Transverse colon (tissue), 4 donors: Measurements from ENCODE around the gene NBAS. TPM values are rescaled to one million over a fixed set of nuclear protein-coding genes. Genes with fewer than 3 reads are reported as not detected.

Experiments
- DNase-seq: peaks from one replicate; pipeline ENCODE4 v3.0.0-alpha.2; 2019
- H3K27ac ChIP-seq, 4 donors: fragments of 200-600 bp; sonication (generic); 2 replicates each; pipeline ENCODE4 v1.5.1; 2016 to 2018; ENCODE audit warnings: inconsistent platforms in 4 of 4
- H3K27me3 ChIP-seq: fragments of 200-600 bp; sonication (generic); 2 replicates; pipeline ENCODE4 v1.5.1; 2017; ENCODE audit warnings: inconsistent platforms
- H3K36me3 ChIP-seq, 4 donors: fragments of 200-600 bp; sonication (generic); 2 replicates each; pipeline ENCODE4 v1.5.1; 2017 to 2019; ENCODE audit warnings: inconsistent platforms in 4 of 4
- H3K4me1 ChIP-seq, 4 donors: fragments of 200-600 bp; sonication (generic); 2 replicates each; pipeline ENCODE4 v1.5.1; 2017 to 2020; ENCODE audit warnings: inconsistent platforms in 4 of 4
- H3K4me3 ChIP-seq, 4 donors: fragments of 200-600 bp; sonication (generic); 1 replicate in 1 of 4; 2 replicates in 3 of 4; pipeline versions ENCODE4 v1.5.1 to v1.6.1; 2017 to 2019; ENCODE audit warnings: inconsistent platforms in 4 of 4
- H3K9me3 ChIP-seq, 2 donors: fragments of 200-600 bp; sonication (generic); 2 replicates each; pipeline ENCODE4 v1.5.1; 2017 to 2019; ENCODE audit warnings: inconsistent platforms in 2 of 2
- CTCF ChIP-seq, 5 experiments: fragments of 200-600 bp in 3 of 5; fragments of 450-650 bp in 2 of 5; sonication (generic) in 3 of 5; IDR thresholded peaks; 1 replicate in 2 of 5; 2 replicates in 3 of 5; pipeline ENCODE4 v1.5.1; 2016 to 2017; ENCODE audit warnings: antibody characterized with exemption in 5 of 5, inconsistent platforms in 3 of 5, mild to moderate bottlenecking in 2 of 5, moderate library complexity in 1 of 5
- EP300 ChIP-seq: sonication (generic); formaldehyde crosslinking; IDR thresholded peaks from one replicate; pipeline ENCODE4 v1.6.1; 2017; ENCODE audit warnings: antibody characterized with exemption, low read depth
- POLR2A ChIP-seq: fragments of 450-650 bp; IDR thresholded peaks from one replicate; pipeline ENCODE4 v1.6.1; 2016; ENCODE audit warnings: antibody characterized with exemption, mild to moderate bottlenecking, moderate library complexity
- POLR2AphosphoS5 ChIP-seq, 3 donors: sonication (generic); formaldehyde crosslinking; IDR thresholded peaks; one replicate each; pipeline ENCODE4 v1.6.1; 2016; ENCODE audit warnings: antibody characterized with exemption in 3 of 3
- WGBS, 2 donors: methylation state at CpG; one replicate each; pipeline ENCODE4 v1.1.5; 2018; ENCODE audit warnings: low coverage in 1 of 2; 5-methylcytosine and 5-hydroxymethylcytosine counted together
- in situ Hi-C, 4 donors: fragments of 200-750 bp; cut with MboI; loops; one replicate each; pipeline versions ENCODE4 v1.15.0 to v1.15.1; 2017; ENCODE audit warnings: low sequenced_read_pairs in 3 of 4, low pct_ligation_motif_present in 1 of 4, low pct_unique_long_range_greater_than_20kb in 1 of 4
- intact Hi-C: fragments of 100-400 bp; cut with DNase I; formaldehyde crosslinking; loops from one replicate; pipeline ENCODE4 v1.15.1; 2023; ENCODE audit warnings: low total_unique reads
- total RNA-seq, 4 donors: library from RNA; depleted of rRNA; stranded (reverse); fragments of >200 nt; gene quantifications; one replicate each; pipeline ENCODE4 v1.1.0, GENCODE V29; 2016

NBAS gene
- total RNA-seq, 4 donors from 2014 or later, result 30.6 to 43.2 (median 34.5) TPM

- intact Hi-C loops, result no loop called here
- in situ Hi-C loops, result no loop called here
- 94 to 100% methylated on average over 2 of the region's 2 CpGs for WGBS, 2 donors
- H3K9me3 ChIP-seq, result no peaks in the 10 kb centered on the region
- H3K4me1 ChIP-seq, result no peaks in the 10 kb centered on the region
- H3K36me3 ChIP-seq, result peaks cover 0 to 57% (median 12%) of the 10 kb centered on the region in 4 donors
- no peak overlapping the region for H3K4me3 ChIP-seq
- no peak overlapping the region for H3K27ac ChIP-seq
- no peak for TF ChIP-seq POLR2AphosphoS5 (IDR thresholded peaks at IDR 0.05)
- TF ChIP-seq EP300, result no peak
- no peak for TF ChIP-seq CTCF (IDR thresholded peaks at IDR 0.05)
- TF ChIP-seq POLR2A, result no peak
- no peaks in the 10 kb centered on the region for H3K27me3 ChIP-seq
- no peak for DNase-seq
Measured at GRCh38 chr2:15471606-15472005, 89.5 kb downstream of the NBAS start.

- Histone ChIP-seq H3K27me3 (no peaks in the 10 kb centered on the region), H3K27ac (no peak overlapping the region), H3K4me3 (no peak overlapping the region), H3K9me3 (no peaks in the 10 kb centered on the region), H3K4me1 (peaks cover 0 to 19% (median 12%) of the 10 kb centered on the region in 4 donors), H3K36me3 (peaks cover 0 to 17% (median 5%) of the 10 kb centered on the region in 4 donors)
- 100% methylated on average over 1 of the region's 1 CpG for WGBS, 2 donors
- in situ Hi-C loops, result no loop called here
- DNase-seq, result no peak
- intact Hi-C loops, result no loop called here
- TF ChIP-seq CTCF (IDR thresholded peaks at IDR 0.05) (no peak), POLR2AphosphoS5 (IDR thresholded peaks at IDR 0.05) (no peak), POLR2A (no peak), EP300 (no peak)
Measured at GRCh38 chr2:15460112-15460620, 101.0 kb downstream of the NBAS start.

- intact Hi-C loops, result no loop called here
Measured at GRCh38 chr2:15458277-15458676, 102.9 kb downstream of the NBAS start.

GRCh38 chr2:15457868-15458267 is 103.3 kb downstream of the NBAS start:
- H3K4me3 ChIP-seq, result no peak overlapping the region
- in situ Hi-C loops, result no loop called here

More at GRCh38 chr2:15458277-15458676, 102.9 kb downstream of the NBAS start:
- DNase-seq, result no peak
- in situ Hi-C loops, result no loop called here
- H3K4me1 ChIP-seq, result peaks cover 0 to 20% (median 13%) of the 10 kb centered on the region in 4 donors
- no peak overlapping the region for H3K4me3 ChIP-seq
- WGBS, 2 donors, result 77 to 92% methylated on average over 2 of the region's 2 CpGs
- peaks cover 0 to 12% (median 5%) of the 10 kb centered on the region in 4 donors for H3K36me3 ChIP-seq
- no peak overlapping the region for H3K27ac ChIP-seq
- no peak for TF ChIP-seq POLR2AphosphoS5 (IDR thresholded peaks at IDR 0.05)
- TF ChIP-seq CTCF (IDR thresholded peaks at IDR 0.05), result no peak
- TF ChIP-seq POLR2A, result no peak
- no peak for TF ChIP-seq EP300
- no peaks in the 10 kb centered on the region for H3K27me3 ChIP-seq
- no peaks in the 10 kb centered on the region for H3K9me3 ChIP-seq

More at GRCh38 chr2:15457868-15458267, 103.3 kb downstream of the NBAS start:
- H3K27ac ChIP-seq, result no peak overlapping the region
- H3K9me3 ChIP-seq, result no peaks in the 10 kb centered on the region
- TF ChIP-seq POLR2A (no peak), CTCF (IDR thresholded peaks at IDR 0.05) (no peak), EP300 (no peak), POLR2AphosphoS5 (IDR thresholded peaks at IDR 0.05) (no peak)
- no peak for DNase-seq
- H3K36me3 ChIP-seq, result peaks cover 0 to 12% (median 5%) of the 10 kb centered on the region in 4 donors
- intact Hi-C loops, result no loop called here
- peaks cover 0 to 20% (median 13%) of the 10 kb centered on the region in 4 donors for H3K4me1 ChIP-seq
- H3K27me3 ChIP-seq, result no peaks in the 10 kb centered on the region
- WGBS, 2 donors, result 41 to 69% methylated on average over 4 to 5 of the region's 5 CpGs
